AG09319 (cell line): ENCODE results near the gene AHSP.

Experiments used
- DNase-seq: peaks from one replicate; pipeline ENCODE4 v3.0.0-alpha.2; 2010; ENCODE audit warnings: low read depth; ENCODE audit errors: extremely low read depth
- TF ChIP-seq, protein P1 (sequence below): IDR thresholded peaks from 2 replicates; pipeline ENCODE4 v1.5.1; 2011; ENCODE audit warnings: low read depth, mild to moderate bottlenecking, inconsistent platforms, low read length, moderate library complexity

AHSP gene

DNA sequence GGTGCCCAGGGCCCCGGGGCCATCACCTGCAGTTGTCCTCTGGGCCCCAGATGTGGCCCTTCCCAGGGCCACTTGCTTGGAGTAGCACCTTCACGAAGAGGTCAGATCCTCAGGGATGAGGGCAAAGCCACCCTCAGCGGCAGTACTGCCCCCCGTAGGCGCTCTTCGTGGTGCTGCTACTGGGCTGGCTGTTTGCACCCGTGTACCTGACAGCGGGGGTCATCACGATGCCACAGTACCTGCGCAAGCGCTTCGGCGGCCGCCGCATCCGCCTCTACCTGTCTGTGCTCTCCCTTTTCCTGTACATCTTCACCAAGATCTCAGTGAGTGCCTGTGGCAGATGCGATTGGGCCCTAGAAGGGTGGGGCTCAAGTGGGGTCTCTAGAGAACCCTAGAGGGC is 42.1 kb upstream of the AHSP start:
- no peak for DNase-seq

DNA sequence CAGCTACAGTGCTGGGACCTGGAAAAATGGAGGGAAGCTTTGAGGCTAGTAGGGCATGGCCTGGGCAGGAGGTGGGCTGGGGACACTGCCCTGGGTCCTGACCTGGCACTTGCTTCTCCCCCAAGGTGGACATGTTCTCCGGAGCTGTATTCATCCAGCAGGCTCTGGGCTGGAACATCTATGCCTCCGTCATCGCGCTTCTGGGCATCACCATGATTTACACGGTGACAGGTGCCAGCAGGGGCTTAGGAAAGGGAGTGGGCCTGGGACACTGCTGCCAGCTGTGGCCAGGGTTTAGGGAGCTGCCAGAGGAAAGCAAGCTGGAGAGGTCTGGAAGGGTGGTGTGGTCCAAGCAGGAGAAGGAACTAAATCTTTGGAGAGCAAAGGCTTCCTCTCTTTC is 41.7 kb upstream of the AHSP start:
- TF ChIP-seq, protein P1, sequence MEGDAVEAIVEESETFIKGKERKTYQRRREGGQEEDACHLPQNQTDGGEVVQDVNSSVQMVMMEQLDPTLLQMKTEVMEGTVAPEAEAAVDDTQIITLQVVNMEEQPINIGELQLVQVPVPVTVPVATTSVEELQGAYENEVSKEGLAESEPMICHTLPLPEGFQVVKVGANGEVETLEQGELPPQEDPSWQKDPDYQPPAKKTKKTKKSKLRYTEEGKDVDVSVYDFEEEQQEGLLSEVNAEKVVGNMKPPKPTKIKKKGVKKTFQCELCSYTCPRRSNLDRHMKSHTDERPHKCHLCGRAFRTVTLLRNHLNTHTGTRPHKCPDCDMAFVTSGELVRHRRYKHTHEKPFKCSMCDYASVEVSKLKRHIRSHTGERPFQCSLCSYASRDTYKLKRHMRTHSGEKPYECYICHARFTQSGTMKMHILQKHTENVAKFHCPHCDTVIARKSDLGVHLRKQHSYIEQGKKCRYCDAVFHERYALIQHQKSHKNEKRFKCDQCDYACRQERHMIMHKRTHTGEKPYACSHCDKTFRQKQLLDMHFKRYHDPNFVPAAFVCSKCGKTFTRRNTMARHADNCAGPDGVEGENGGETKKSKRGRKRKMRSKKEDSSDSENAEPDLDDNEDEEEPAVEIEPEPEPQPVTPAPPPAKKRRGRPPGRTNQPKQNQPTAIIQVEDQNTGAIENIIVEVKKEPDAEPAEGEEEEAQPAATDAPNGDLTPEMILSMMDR = no peak
- DNase-seq = no peak

More for the DNA sequence above, 42.1 kb upstream of the AHSP start:
- TF ChIP-seq, protein P1 = no peak

DNA sequence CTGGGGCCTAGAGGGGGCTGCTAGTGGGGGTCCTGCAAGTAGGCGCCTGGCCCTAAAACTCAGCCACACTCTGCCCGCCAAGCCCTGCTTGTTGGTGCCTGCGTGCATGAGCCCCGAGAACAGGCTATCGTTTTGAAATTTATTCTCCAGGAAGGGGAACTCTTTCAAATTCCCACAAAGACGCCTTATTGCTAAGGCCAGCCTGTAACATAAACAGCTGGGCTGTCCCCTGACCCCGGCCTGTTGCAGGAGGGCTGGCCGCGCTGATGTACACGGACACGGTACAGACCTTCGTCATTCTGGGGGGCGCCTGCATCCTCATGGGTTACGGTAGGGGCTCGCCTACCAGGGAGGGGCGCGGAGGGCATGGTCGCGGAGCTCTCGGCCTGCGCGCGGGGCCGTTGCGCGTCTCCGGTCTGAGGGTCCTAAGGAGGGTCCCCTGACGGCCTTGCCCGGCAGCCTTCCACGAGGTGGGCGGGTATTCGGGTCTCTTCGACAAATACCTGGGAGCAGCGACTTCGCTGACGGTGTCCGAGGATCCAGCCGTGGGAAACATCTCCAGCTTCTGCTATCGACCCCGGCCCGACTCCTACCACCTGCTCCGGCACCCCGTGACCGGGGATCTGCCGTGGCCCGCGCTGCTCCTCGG is 40.5 kb upstream of the AHSP start:
- no peak for DNase-seq
- TF ChIP-seq, protein P1 = no peak

DNA sequence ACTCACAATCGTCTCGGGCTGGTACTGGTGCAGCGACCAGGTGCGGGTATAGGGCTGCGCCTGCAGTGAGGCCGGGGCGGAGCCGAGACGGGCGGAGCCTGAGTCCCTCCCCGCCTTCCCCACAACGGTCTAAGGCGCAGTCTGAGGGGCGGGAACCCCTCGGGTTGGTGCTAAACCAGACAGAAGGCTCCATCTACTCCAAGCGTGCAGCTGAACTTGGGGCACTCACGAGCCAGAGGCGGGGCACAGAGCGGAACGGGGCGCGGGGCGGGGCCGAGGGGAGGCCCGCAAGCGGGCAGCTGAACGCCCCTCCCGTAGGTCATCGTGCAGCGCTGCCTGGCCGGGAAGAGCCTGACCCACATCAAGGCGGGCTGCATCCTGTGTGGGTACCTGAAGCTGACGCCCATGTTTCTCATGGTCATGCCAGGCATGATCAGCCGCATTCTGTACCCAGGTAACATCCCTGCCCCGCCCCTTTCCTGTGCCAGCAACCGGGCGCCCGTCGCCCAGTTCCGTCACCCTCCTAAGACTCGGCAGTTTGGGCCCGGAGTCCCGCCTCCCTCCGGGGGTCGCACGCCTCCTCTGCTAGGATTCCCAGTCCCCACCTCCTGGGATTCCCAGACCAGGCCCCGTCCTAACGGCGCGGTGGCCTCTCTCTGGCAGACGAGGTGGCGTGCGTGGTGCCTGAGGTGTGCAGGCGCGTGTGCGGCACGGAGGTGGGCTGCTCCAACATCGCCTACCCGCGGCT is 39.8 kb upstream of the AHSP start:
- DNase-seq = no peak
- TF ChIP-seq, protein P1 = no peak

DNA sequence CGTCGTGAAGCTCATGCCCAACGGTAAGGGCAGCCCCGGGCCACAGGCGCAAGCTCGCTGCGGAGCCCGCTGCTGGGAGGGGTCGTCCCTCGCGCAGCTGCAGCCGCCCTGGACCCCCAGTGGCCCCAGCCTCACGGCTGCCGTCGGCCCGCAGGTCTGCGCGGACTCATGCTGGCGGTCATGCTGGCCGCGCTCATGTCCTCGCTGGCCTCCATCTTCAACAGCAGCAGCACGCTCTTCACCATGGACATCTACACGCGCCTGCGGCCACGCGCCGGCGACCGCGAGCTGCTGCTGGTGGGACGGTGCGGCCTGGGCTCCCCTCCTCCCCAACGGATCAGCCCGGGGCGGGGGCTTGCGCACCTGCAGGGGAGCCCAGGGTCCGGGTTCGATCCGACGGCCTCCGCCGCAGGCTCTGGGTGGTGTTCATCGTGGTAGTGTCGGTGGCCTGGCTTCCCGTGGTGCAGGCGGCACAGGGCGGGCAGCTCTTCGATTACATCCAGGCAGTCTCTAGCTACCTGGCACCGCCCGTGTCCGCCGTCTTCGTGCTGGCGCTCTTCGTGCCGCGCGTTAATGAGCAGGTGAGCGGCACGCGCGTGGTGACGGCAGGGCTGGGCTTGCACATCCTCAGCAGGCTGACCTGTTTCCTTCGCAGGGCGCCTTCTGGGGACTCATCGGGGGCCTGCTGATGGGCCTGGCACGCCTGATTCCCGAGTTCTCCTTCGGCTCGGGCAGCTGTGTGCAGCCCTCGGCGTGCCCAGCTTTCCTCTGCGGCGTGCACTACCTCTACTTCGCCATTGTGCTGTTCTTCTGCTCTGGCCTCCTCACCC is 39.0 kb upstream of the AHSP start:
- DNase-seq = no peak
- TF ChIP-seq, protein P1 = no peak; the same call in 1 of the 2 replicates

DNA sequence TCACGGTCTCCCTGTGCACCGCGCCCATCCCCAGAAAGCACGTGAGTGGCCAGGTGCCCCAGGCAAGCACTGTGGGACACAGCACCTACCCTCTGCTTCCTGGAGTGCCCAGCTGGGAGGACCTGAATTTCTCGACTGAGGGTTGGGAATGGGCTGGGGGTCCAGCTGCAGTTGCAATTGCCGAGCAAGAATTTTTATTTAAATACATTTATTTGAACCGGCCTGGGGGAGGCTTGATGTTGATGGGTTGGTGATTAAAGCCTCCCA is 38.5 kb upstream of the AHSP start:
- TF ChIP-seq, protein P1 = no peak
- no peak for DNase-seq
